ENCODE data around the gene PCDH18.

DNA sequence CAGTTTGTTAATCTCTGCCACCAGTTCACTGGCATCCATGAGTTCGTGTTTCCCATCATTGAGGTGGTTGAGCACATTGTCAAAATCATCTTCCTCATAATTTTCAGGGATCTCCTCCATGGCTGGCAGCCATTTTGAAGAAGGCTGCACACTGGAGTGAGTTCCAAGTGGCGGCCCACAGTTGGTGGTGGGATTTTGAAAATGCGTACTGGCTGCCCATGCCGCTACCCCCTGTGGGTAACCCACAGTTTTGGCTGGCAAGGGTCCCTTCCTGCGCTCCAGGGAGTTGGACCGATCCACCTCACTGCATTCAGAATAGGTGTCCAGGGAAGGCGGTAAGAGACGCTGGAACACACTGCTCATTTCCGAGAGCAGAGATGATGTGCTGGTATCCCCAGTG is 11.2 kb downstream of the PCDH18 start:
- TF ChIP-seq, protein P1, sequence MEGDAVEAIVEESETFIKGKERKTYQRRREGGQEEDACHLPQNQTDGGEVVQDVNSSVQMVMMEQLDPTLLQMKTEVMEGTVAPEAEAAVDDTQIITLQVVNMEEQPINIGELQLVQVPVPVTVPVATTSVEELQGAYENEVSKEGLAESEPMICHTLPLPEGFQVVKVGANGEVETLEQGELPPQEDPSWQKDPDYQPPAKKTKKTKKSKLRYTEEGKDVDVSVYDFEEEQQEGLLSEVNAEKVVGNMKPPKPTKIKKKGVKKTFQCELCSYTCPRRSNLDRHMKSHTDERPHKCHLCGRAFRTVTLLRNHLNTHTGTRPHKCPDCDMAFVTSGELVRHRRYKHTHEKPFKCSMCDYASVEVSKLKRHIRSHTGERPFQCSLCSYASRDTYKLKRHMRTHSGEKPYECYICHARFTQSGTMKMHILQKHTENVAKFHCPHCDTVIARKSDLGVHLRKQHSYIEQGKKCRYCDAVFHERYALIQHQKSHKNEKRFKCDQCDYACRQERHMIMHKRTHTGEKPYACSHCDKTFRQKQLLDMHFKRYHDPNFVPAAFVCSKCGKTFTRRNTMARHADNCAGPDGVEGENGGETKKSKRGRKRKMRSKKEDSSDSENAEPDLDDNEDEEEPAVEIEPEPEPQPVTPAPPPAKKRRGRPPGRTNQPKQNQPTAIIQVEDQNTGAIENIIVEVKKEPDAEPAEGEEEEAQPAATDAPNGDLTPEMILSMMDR (IDR thresholded peaks at IDR 0.05) = no peak
- TF ChIP-seq POLR2A (IDR thresholded peaks at IDR 0.05) = no peak

Data from transverse colon (tissue), 3 donors.